MCF 10A (cell line): Measurements from ENCODE around the gene ATP7B. TPM values are rescaled to one million over a fixed set of nuclear protein-coding genes. Genes with fewer than 3 reads are reported as not detected.

Source experiments
- BruUV-seq: library from RNA; stranded (reverse); fragments of 400-500 nt; replicated peaks from 2 replicates; lab custom pipeline; 2021; lab: Mats Ljungman, UMichigan
- CTCF ChIA-PET: fragments of 300-600 bp; sonication (Branson Sonifier 250); formaldehyde crosslinking; extraction: SDS; loops from one replicate; lab custom pipeline; 2021; ENCODE audit warnings: antibody characterized with exemption, inconsistent platforms; lab: Yijun Ruan, JAX
- POLR2A ChIA-PET: fragments of 300-600, 350-650 bp; sonication (Branson Sonifier 250); formaldehyde crosslinking; extraction: SDS; loops from one replicate; lab custom pipeline; 2020; ENCODE audit warnings: antibody characterized with exemption, inconsistent platforms; lab: Yijun Ruan, JAX
- DNase-seq: peaks from one replicate; pipeline ENCODE4 v3.0.0-alpha.2; 2018; ENCODE audit not compliant: unreplicated experiment
- H3K27ac Mint-ChIP-seq: one replicate; pipeline ENCODE4 v1.8.0; 2022; ENCODE audit warnings: mild to moderate bottlenecking, low read depth, mixed read lengths; ENCODE audit not compliant: unreplicated experiment
- H3K27me3 Mint-ChIP-seq: one replicate; pipeline ENCODE4 v1.8.0; 2022; ENCODE audit warnings: mixed read lengths; ENCODE audit not compliant: insufficient read depth, unreplicated experiment
- H3K36me3 Mint-ChIP-seq: one replicate; pipeline ENCODE4 v1.8.0; 2022; ENCODE audit warnings: mild to moderate bottlenecking, moderate library complexity, mixed read lengths; ENCODE audit not compliant: insufficient read depth, unreplicated experiment
- H3K4me1 Mint-ChIP-seq: one replicate; pipeline ENCODE4 v1.8.0; 2022; ENCODE audit warnings: mixed read lengths; ENCODE audit not compliant: insufficient read depth, unreplicated experiment
- H3K4me3 Mint-ChIP-seq: one replicate; pipeline ENCODE4 v1.8.0; 2022; ENCODE audit warnings: mild to moderate bottlenecking, moderate library complexity, mixed read lengths; ENCODE audit not compliant: unreplicated experiment
- H3K9me3 Mint-ChIP-seq: one replicate; pipeline ENCODE4 v1.8.0; 2022; ENCODE audit warnings: mixed read lengths; ENCODE audit not compliant: unreplicated experiment
- intact Hi-C: fragments of 100-400 bp; cut with micrococcal nuclease; formaldehyde crosslinking; loops from 2 replicates; pipeline ENCODE4 v1.14.1; 2022
- total RNA-seq: library from RNA; stranded (reverse); gene quantifications from 2 replicates; pipeline ENCODE4 v1.2.3, GENCODE V29; 2022
- TF ChIP-seq, protein P1 (sequence below): fragments of 200-600 bp; IDR thresholded peaks from one replicate; pipeline ENCODE4 v1.8.0; 2022; ENCODE audit warnings: antibody characterized with exemption, mild to moderate bottlenecking; ENCODE audit not compliant: unreplicated experiment

ATP7B gene
- total RNA-seq, 1 experiment from 2014 or later, result 3.2 TPM

DNA sequence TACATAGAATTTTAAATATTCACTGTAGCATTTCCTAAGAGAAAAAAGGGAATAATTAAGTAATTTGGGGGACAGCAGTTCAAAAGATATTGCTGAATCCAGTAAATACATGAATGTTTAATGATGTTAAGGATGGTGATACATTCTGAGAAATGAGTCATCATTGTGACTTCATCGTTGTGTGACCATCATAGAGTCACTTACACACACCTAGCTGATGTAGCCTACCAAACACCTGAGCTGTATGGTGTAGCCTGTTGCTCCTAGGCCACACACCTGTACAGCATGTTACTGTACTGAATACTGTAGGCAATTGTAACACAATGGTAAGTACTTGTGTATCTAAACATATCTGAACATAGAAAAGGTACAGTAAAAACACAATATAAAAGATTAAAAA is 34.8 kb downstream of the ATP7B start:
- Mint-ChIP-seq H3K27ac (no peak overlapping the region), H3K9me3 (no peaks in the 10 kb centered on the region), H3K36me3 (no peaks in the 10 kb centered on the region), H3K4me1 (no peaks in the 10 kb centered on the region), H3K4me3 (no peak overlapping the region), H3K27me3 (no peaks in the 10 kb centered on the region)
- DNase-seq, result no peak
- ChIA-PET POLR2A (no interaction called here), CTCF (interaction anchor here (0.6 to 1.6 kb wide), 3 partner anchors 17 to 450 kb away, joined by 3 to 5 read pairs (median 3); no protein-coding TSS in a partner anchor)
- BruUV-seq, result no TSS peak
- intact Hi-C loops, result no loop called here
- TF ChIP-seq, protein P1, sequence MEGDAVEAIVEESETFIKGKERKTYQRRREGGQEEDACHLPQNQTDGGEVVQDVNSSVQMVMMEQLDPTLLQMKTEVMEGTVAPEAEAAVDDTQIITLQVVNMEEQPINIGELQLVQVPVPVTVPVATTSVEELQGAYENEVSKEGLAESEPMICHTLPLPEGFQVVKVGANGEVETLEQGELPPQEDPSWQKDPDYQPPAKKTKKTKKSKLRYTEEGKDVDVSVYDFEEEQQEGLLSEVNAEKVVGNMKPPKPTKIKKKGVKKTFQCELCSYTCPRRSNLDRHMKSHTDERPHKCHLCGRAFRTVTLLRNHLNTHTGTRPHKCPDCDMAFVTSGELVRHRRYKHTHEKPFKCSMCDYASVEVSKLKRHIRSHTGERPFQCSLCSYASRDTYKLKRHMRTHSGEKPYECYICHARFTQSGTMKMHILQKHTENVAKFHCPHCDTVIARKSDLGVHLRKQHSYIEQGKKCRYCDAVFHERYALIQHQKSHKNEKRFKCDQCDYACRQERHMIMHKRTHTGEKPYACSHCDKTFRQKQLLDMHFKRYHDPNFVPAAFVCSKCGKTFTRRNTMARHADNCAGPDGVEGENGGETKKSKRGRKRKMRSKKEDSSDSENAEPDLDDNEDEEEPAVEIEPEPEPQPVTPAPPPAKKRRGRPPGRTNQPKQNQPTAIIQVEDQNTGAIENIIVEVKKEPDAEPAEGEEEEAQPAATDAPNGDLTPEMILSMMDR, result no peak

DNA sequence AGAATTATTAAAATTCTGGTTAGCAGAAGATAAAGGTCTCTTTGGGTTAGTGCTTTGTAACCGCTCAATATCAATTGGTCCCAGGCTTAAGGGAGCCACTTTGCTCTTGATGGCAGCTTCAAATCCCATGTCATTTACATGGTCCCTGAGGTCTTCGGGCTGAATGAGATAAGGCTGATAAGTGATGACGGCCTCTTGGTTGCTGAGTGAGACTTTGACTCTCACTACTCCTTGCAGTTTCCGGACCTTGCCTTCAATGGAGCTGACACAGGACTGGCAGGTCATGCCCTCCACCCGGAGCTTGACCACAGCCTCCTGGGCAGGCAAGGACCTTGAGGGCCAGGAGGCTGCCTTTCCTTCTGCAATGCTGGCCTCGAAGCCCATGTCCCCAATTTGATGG is 36.8 kb downstream of the ATP7B start:
- DNase-seq, result no peak
- TF ChIP-seq, protein P1, result no peak
- Mint-ChIP-seq H3K4me1 (no peaks in the 10 kb centered on the region), H3K27me3 (no peaks in the 10 kb centered on the region), H3K36me3 (peaks cover 1% of the 10 kb centered on the region), H3K9me3 (no peaks in the 10 kb centered on the region), H3K27ac (no peak overlapping the region), H3K4me3 (no peak overlapping the region)
- ChIA-PET CTCF (no interaction called here), POLR2A (interaction anchor here (0.7 kb wide), 1 partner anchor 10 kb away, joined by 4 read pairs; no protein-coding TSS in a partner anchor)
- intact Hi-C loops, result no loop called here
- no TSS peak for BruUV-seq

DNA sequence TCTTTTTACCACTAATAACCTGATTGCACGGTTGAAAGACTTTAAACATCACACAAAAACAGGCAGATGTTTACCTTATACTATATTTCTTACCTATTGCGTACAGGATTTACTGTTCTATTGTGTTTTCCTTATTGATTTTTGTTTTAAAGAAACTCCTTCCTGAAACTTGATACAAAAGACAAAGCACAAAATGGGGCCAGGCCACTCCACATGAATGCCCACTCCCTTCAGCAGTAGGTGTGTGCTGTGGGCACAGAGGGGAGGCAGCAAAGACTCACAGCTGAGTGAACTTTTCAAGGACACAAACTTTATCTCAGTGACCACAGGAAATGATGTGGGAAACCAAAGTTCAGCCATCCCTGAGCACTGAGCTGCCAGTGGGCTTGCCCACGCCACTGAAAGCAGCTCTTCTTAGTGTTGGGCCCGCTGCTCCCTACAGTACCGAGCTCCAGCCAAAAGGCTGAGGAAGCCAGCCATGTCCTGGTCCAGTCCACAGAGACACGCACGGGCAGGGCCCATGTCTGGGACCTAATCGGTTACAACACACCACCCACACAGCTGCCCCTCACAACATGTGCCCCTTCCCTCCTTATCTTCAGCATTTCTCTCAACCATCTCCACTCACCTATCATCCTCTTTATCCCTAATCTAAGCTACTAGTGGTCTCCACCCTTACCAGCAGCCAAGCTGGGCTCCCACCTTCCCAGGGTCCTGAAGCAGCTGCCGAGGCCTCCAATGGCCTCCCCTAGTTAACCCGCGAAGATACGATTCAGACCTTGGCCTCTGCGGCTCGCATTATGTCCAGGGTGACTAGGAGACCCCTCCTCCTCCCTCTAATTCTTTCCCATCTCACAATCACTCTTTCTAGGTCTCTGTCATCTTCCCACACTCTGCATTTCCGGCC is 39.5 kb downstream of the ATP7B start:
- no TSS peak for BruUV-seq
- DNase-seq, result no peak
- H3K4me1 Mint-ChIP-seq, result no peaks in the 10 kb centered on the region
- TF ChIP-seq, protein P1, result no peak
- CTCF ChIA-PET, result interaction anchor here (0.6 to 1.4 kb wide), 4 partner anchors 10 to 673 kb away, joined by 3 to 5 read pairs (median 3); no protein-coding TSS in a partner anchor
- H3K27me3 Mint-ChIP-seq, result no peaks in the 10 kb centered on the region
- no peak overlapping the region for H3K27ac Mint-ChIP-seq
- intact Hi-C loops, result no loop called here
- no peak overlapping the region for H3K4me3 Mint-ChIP-seq
- no peaks in the 10 kb centered on the region for H3K9me3 Mint-ChIP-seq
- peaks cover 8% of the 10 kb centered on the region for H3K36me3 Mint-ChIP-seq
- POLR2A ChIA-PET, result interaction anchor here (0.9 kb wide), 1 partner anchor 41 kb away, joined by 4 read pairs; the partner anchor contains the start of gene ALG11

DNA sequence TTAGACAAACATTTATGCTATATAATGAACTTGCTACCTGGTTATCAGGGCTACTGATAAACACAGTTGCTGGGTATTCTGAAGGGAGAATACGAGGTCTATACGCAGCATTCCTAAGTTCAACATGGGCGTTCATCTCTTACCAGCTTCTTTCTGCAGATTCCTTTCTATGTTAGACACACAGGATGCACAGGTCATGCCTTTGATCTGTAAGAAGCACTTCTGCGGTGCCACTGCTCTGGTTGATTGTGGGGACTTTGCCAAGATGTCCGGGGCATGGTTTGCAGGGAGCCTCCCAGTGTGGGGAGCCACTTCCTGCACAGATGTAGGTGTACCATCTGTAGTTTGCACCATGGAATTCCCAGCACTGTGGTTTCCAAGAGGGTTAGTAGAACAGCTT is 40.9 kb downstream of the ATP7B start:
- H3K27me3 Mint-ChIP-seq, result no peaks in the 10 kb centered on the region
- peaks cover 8% of the 10 kb centered on the region for H3K36me3 Mint-ChIP-seq
- DNase-seq, result no peak
- no peaks in the 10 kb centered on the region for H3K4me1 Mint-ChIP-seq
- BruUV-seq, result no TSS peak
- ChIA-PET CTCF (no interaction called here), POLR2A (no interaction called here)
- no peak overlapping the region for H3K4me3 Mint-ChIP-seq
- H3K9me3 Mint-ChIP-seq, result no peaks in the 10 kb centered on the region
- TF ChIP-seq, protein P1, result no peak
- no peak overlapping the region for H3K27ac Mint-ChIP-seq
- intact Hi-C loops, result no loop called here
